G401 (cell line): ENCODE results near the gene MESD. TPM values are rescaled to one million over a fixed set of nuclear protein-coding genes. Genes with fewer than 3 reads are reported as not detected.

Experiments used
- DNase-seq: peaks from one replicate; pipeline ENCODE4 v3.0.0-alpha.2; 2015; ENCODE audit warnings: low spot score
- in situ Hi-C: cut with HindIII; loops from 2 replicates; pipeline ENCODE4 v1.10.0; 2016; ENCODE audit warnings: low sequenced_read_pairs, mixed read lengths
- total RNA-seq: library from RNA; depleted of rRNA; stranded (reverse); fragments of >200 nt; shearing (Covaris generic); gene quantifications from 2 replicates; pipeline ENCODE4 v1.2.3, GENCODE V29; 2014; rRNA removed

Gene MESD
- total RNA-seq = 25.1 and 29.6 TPM in 2 replicates

DNA sequence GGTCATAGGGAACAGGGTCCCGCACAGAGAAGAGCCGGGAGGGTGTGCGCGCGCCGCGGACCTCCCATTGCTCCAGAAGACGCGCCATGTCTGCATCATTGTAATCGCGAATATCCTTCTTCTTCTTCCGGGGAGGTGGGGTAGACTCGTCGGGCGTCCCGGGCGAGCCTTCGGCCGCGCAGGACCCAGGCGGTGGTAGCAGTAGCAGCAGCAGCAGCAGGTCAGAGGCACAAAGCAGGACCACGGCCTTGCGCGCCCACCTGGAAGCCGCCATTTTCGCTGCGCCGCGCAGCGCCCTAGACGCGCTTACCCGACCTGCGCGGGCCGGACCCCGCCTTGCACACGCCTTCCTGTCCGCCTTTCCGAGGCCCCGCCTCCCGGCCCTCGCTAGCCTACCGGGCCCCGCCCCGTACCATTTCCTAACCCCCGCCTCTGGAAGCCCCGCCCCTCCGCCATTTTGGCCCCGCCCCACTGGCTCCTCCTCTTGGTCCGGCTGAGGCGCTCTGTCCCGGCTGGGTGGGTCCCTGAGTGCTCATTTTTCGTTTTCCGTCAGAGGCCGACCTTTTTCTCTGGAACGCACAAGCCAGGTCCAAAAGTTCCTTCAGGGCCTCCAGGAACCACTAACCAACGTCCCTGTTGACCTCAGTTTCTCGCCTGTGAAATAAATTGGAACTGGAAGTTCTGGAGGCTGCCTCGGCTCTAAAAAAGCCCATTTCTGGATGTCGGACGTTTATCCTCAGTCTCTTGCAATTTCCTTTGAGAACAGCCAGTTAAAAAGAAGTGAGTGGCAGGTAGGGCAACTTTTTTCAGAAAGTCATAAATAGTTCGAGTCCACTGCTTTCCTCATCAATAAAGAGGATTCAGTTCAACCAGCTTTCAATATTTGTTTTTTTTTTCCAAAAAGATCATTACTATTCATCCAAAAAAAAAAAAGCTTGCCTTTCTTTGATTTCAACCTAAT lies at the start of gene MESD:
TSS of gene MESD (minus strand) at position 302 of the 961 bp plus-strand sequence. CDS start at position 274, 28 bp downstream.
- DNase-seq = peak; percentile 97
- in situ Hi-C loops = no loop called here

- DNase-seq = no peak
- in situ Hi-C loops = no loop called here
Observed at GRCh38 chr15:81038975-81039607, 49.5 kb upstream of the MESD start.

GRCh38 chr15:81037952-81038743 lies 48.5 kb upstream of the MESD start:
- DNase-seq = no peak
- in situ Hi-C loops = no loop called here

DNA sequence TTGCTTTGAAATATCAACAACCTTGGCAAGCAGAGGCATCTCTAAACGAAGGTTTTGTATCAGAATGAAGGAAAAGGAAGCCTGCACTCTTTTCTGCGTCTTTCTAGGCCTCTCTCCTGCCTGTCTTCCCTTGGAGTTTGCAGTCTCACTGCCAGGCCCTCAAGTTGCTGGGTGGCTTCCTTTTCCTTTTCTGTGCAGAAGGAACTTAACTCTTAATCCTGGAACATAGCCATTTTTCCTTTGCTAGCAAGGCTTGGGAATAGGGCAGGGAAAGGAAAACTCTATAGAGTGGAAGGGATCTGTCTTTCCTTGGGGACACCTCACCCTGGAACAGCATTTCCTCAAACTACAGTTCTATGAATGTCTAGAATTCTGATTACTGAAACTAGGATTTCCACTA lies 43.9 kb upstream of the MESD start:
- DNase-seq = no peak
- in situ Hi-C loops = no loop called here

GRCh38 chr15:81032818-81033217 lies 43.2 kb upstream of the MESD start:
- in situ Hi-C loops = no loop called here
- no peak for DNase-seq

GRCh38 chr15:81032355-81032754 lies 42.7 kb upstream of the MESD start:
- in situ Hi-C loops = no loop called here
- DNase-seq = no peak

DNA sequence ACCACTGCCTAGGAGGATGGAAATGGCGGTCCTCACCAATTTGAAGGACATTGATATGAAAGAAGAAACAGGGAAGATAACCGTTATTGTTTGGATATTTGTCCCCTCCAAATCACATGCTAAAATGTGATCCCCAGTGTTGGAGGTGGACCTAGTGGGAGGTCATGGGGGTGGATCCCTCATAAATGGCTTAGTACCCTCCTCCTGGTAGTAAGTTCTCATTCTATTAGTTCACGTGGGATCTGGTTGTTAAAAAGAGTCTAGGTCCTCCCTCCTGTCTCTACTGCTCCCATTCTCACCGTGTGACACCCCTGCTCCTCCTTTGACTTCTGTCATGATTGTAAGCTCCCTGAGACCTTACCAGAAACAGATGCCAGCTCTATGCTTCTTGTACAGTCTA lies 41.6 kb upstream of the MESD start:
- in situ Hi-C loops = no loop called here
- DNase-seq = no peak

DNA sequence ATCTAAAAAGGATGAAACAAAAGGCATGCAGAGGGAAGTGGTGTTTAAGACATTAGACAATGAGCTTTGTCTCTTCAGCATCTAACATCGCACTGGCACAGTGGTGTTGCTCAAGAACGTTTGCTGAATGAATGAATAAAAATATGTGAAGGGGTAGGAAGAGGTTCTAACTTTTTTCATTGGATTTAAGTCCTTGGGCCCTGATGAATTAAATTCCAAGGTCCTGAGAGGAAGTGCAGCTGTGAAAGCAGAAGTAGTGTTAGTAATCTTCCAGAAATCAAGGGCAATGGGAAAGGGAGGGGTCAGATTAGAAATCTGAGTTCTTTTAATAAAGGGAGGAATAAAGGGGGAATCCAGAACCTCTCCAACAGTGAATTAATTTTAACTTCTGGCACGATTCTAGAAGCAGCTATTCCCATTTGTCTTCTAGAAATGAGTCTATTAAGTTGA lies 40.7 kb upstream of the MESD start:
- no peak for DNase-seq
- in situ Hi-C loops = no loop called here

DNA sequence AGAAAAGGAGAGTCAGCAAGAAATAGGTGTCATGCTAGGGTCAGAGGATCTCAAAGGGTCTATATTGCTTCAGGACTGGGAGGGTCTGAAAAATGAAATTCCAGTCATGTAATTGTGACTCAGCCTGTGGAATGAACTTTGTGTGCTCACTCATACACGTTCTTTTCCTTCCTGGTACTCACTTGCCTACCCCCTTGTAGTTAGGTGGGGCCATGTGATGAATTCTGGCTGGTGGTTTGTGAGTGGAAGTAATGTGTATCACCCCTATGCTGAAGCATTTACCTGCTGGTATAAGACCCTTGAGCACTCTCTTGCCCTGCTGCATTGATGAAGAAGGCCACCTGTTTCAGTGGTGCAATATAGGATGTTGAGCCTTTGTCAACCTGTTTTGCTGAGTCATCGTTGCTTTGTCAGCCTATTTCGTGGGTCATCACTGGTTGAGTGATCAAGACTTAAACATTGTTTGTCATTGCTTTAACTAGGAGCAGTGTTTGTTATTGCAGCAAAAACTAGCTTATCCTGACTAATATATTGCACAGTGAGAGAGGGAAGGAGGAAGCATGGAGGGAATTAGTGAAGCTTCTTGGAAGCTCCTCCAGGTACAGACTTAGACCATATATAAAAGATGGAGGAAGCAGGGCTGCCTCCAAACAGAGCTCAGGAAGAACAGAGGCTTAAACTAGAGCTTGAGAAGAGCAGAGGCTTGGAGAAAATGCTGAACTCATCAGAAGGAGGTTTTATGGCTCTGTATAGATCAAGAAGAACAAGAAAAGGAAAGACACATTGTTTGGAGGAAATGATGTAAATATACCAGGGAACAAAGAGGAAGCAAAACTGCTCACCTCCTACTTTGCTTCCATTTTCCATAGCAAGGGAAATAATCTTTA lies 40.0 kb upstream of the MESD start:
- in situ Hi-C loops = no loop called here
- DNase-seq = no peak

GRCh38 chr15:81026836-81027599 lies 37.4 kb upstream of the MESD start:
- peak; percentile 73 for DNase-seq
- in situ Hi-C loops = no loop called here

- no peak for DNase-seq
Observed at GRCh38 chr15:81025721-81026370, 36.2 kb upstream of the MESD start.

GRCh38 chr15:81024936-81025335 lies 35.3 kb upstream of the MESD start:
- in situ Hi-C loops = no loop called here
- DNase-seq = no peak

More at GRCh38 chr15:81025721-81026370, 36.2 kb upstream of the MESD start:
- in situ Hi-C loops = no loop called here

DNA sequence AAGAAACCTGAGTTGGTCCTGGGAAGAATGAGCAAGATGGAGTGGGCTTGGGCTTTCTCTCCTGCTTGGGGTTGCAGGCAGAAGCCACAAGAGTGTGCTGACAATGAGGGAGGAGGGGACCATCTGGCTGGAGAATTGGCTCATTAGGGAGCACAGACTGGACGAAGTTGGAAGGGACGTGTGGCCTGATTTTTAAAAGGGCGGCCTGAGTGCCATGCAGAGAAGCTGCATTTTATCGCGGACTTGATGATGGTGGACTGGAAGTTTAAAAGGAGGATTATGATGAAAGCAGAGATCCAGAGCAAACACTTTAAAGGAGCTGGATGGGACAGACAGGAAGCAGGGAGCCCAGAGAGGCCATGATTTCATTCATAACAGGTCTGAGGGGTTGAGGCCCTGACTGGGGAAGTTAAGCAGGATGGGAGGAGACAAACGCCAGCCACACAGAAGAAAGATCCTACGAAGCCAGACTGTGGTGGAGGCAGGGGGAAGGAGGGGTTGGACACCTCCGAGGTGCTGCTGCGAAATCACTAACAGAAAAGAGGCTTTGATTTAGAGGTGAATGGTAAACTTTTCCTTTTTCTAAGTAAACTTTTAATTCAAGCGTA lies 34.8 kb upstream of the MESD start:
- in situ Hi-C loops = no loop called here
- peak; percentile 89 for DNase-seq

GRCh38 chr15:81023483-81024264 lies 34.1 kb upstream of the MESD start:
- peak; percentile 94 for DNase-seq
- in situ Hi-C loops = no loop called here

DNA sequence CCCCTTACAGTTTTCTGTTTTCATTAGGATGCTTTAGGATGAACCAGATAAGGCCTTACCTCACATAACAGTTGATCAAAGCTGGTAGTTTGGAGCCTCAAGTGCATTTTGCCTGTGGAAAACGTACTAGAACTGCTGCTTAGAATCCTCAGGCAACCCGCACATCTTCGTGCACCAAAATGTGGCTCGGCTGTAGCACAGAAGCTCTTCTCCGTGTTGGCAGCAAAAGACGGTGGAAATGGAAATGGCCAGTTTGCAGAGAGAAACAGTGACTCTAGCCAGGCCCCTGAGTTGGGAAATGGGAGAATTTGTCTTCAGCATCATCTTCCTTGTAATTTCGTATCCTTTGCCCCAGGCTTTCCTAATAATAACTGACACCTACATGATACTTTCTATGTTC lies 31.7 kb upstream of the MESD start:
- peak; percentile 79 for DNase-seq
- in situ Hi-C loops = no loop called here

GRCh38 chr15:81018197-81018596 lies 28.6 kb upstream of the MESD start:
- in situ Hi-C loops = no loop called here
- DNase-seq = peak; percentile 4
